HEK293 (cell line): Measurements from ENCODE around the gene EZH1.

Source experiments
- BCL11B ChIP-seq: fragments of 450-650 bp; formaldehyde crosslinking; IDR thresholded peaks from 2 replicates; pipeline ENCODE4 v1.5.1; 2016; ENCODE audit warnings: low read depth, missing biosample characterization, missing genetic modification characterization
- FEZF1 ChIP-seq: fragments of 450-650 bp; formaldehyde crosslinking; IDR thresholded peaks from 2 replicates; pipeline ENCODE4 v1.5.1; 2016; ENCODE audit warnings: missing biosample characterization, missing genetic modification characterization
- HOXC10 ChIP-seq: sonication (generic); formaldehyde crosslinking; IDR thresholded peaks from 2 replicates; pipeline ENCODE4 v1.8.1; 2023; ENCODE audit warnings: mild to moderate bottlenecking, missing genetic modification reagents
- KLF1 ChIP-seq: fragments of 450-650 bp; formaldehyde crosslinking; IDR thresholded peaks from 2 replicates; pipeline ENCODE4 v1.5.1; 2016; ENCODE audit warnings: missing biosample characterization, missing genetic modification characterization
- PRDM1 ChIP-seq: fragments of 450-650 bp; formaldehyde crosslinking; IDR thresholded peaks from 2 replicates; pipeline ENCODE4; 2016; ENCODE audit warnings: missing biosample characterization, missing genetic modification characterization
- YY1 ChIP-seq: fragments of 450-650 bp; formaldehyde crosslinking; IDR thresholded peaks from 2 replicates; pipeline ENCODE4 v1.5.1; 2018; ENCODE audit warnings: missing biosample characterization, missing genetic modification characterization
- ZBTB7A ChIP-seq: fragments of 450-650 bp; formaldehyde crosslinking; IDR thresholded peaks from 2 replicates; pipeline ENCODE4 v1.5.1; 2016; ENCODE audit warnings: low read depth, missing biosample characterization, missing genetic modification characterization
- ZNF274 ChIP-seq, 2 experiments: fragments of 200-500 bp in 1 of 2; fragments of 450-650 bp in 1 of 2; sonication (Bioruptor generic) in 1 of 2; formaldehyde crosslinking in 1 of 2; IDR thresholded peaks; 2 replicates each; pipeline versions ENCODE4 v1.5.1 to v1.6.1; 2014 to 2016; ENCODE audit warnings: borderline replicate concordance in 1 of 2, inconsistent platforms in 1 of 2, low read length in 1 of 2, missing biosample characterization in 1 of 2, missing genetic modification characterization in 1 of 2
- ZNF530 ChIP-seq: fragments of 450-650 bp; formaldehyde crosslinking; IDR thresholded peaks from 2 replicates; pipeline ENCODE4 v1.5.1; 2016; ENCODE audit warnings: low read depth, missing biosample characterization, missing genetic modification characterization
- ZNF660 ChIP-seq: fragments of 450-650 bp; IDR thresholded peaks from 2 replicates; pipeline ENCODE4 v1.5.1; 2018; ENCODE audit warnings: missing biosample characterization, mild to moderate bottlenecking, missing genetic modification characterization
- TF ChIP-seq, protein P1 (sequence below): fragments of 450-650 bp; formaldehyde crosslinking; IDR thresholded peaks from 2 replicates; pipeline ENCODE4 v1.5.1; 2016; ENCODE audit warnings: missing biosample characterization, missing genetic modification characterization
- TF ChIP-seq, protein P2 (sequence below): fragments of 450-650 bp; formaldehyde crosslinking; IDR thresholded peaks from 2 replicates; pipeline ENCODE4 v1.5.1; 2016; ENCODE audit warnings: missing biosample characterization, missing genetic modification characterization

DNA sequence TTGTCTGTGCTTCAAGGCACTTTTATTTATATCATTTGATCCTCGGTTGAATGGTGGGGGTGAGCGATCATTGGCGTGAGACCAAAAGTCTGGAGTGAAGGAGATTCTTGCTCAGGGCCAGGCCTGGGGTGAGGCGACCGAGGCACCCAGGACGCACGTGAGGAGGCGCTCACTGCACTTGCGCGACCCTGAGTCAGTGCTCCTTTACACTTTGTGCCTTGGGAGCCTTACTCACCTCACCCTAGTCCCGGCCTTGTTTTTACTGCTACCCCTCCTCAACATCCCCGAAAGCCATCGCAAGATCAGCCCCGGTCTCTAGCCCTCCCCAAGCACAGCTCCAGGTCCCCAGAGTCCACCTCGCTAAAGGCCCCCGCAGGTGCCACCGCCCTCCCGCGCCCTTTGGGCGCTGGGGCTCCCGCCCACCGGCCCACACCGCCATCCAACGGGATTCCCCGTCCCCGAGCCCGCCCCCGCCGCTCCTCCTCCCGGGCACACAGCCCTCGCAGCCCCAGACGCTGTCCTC is 496 bp downstream of the EZH1 start:
- TF ChIP-seq, protein P1, sequence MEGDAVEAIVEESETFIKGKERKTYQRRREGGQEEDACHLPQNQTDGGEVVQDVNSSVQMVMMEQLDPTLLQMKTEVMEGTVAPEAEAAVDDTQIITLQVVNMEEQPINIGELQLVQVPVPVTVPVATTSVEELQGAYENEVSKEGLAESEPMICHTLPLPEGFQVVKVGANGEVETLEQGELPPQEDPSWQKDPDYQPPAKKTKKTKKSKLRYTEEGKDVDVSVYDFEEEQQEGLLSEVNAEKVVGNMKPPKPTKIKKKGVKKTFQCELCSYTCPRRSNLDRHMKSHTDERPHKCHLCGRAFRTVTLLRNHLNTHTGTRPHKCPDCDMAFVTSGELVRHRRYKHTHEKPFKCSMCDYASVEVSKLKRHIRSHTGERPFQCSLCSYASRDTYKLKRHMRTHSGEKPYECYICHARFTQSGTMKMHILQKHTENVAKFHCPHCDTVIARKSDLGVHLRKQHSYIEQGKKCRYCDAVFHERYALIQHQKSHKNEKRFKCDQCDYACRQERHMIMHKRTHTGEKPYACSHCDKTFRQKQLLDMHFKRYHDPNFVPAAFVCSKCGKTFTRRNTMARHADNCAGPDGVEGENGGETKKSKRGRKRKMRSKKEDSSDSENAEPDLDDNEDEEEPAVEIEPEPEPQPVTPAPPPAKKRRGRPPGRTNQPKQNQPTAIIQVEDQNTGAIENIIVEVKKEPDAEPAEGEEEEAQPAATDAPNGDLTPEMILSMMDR (tag by site-specific recombination): no peak; the same call in none of the 2 replicates
- TF ChIP-seq, protein P2, sequence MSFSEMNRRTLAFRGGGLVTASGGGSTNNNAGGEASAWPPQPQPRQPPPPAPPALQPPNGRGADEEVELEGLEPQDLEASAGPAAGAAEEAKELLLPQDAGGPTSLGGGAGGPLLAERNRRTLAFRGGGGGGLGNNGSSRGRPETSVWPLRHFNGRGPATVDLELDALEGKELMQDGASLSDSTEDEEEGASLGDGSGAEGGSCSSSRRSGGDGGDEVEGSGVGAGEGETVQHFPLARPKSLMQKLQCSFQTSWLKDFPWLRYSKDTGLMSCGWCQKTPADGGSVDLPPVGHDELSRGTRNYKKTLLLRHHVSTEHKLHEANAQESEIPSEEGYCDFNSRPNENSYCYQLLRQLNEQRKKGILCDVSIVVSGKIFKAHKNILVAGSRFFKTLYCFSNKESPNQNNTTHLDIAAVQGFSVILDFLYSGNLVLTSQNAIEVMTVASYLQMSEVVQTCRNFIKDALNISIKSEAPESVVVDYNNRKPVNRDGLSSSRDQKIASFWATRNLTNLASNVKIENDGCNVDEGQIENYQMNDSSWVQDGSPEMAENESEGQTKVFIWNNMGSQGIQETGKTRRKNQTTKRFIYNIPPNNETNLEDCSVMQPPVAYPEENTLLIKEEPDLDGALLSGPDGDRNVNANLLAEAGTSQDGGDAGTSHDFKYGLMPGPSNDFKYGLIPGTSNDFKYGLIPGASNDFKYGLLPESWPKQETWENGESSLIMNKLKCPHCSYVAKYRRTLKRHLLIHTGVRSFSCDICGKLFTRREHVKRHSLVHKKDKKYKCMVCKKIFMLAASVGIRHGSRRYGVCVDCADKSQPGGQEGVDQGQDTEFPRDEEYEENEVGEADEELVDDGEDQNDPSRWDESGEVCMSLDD (tag by site-specific recombination): peak; percentile 68; the same call in 1 of the 2 replicates
- no peak for TF ChIP-seq ZNF530 (tag by site-specific recombination)
- no peak for TF ChIP-seq FEZF1 (tag by site-specific recombination)
- TF ChIP-seq KLF1: peak; percentile 83
- no peak for TF ChIP-seq HOXC10 (CRISPR knock-in tag)
- no peak for TF ChIP-seq PRDM1 (tag by site-specific recombination)
- TF ChIP-seq BCL11B (tag by site-specific recombination): no peak
- no peak for TF ChIP-seq ZNF274 (IDR thresholded peaks at IDR 0.05; ENCODE audit: low read length)
- TF ChIP-seq ZNF274 (tag by site-specific recombination; IDR thresholded peaks at IDR 0.05; ENCODE audit: borderline replicate concordance): no peak
- no peak for TF ChIP-seq YY1 (tag by site-specific recombination)
- no peak; the same call in 1 of the 2 replicates for TF ChIP-seq ZNF660 (tag by site-specific recombination)
- no peak for TF ChIP-seq ZBTB7A (tag by site-specific recombination)
